ENCODE results near the gene PBX1. TPM values are rescaled to one million over a fixed set of nuclear protein-coding genes. Genes with fewer than 3 reads are reported as not detected.

PBX1 gene
- polyA plus RNA-seq, 1 donor (not counting 4 experiments of a cell fraction or from before 2014, with no cell fraction given) = 2.2 TPM

GRCh38 chr1:164777518-164777917 lies 218.5 kb downstream of the PBX1 start:
- Histone ChIP-seq H3K4me3 (ENCODE audit: control insufficient read depth in 2 of 3, extremely low read depth in 1 of 3, insufficient read depth in 2 of 3, low read depth in 1 of 3, low read length in 3 of 3) (no peak overlapping the region), H3K4me2 (ENCODE audit: control insufficient read depth, extremely low read depth, insufficient read depth, low read depth, low read length) (no peak overlapping the region)

GRCh38 chr1:164779376-164779775 lies 220.4 kb downstream of the PBX1 start:
- Histone ChIP-seq H2AFZ (ENCODE audit: control insufficient read depth, low read length) (no peak overlapping the region), H3K79me2 (ENCODE audit: control insufficient read depth, insufficient read depth, low read length) (no peaks in the 10 kb centered on the region), H3K4me1 (ENCODE audit: control insufficient read depth, extremely low read depth, insufficient read depth, low read length) (no peaks in the 10 kb centered on the region), H3K36me3 (ENCODE audit: control insufficient read depth in 2 of 2, extremely low read depth in 1 of 2, insufficient read depth in 2 of 2, low read length in 2 of 2) (no peaks in the 10 kb centered on the region), H3K4me3 (ENCODE audit: control insufficient read depth in 2 of 3, extremely low read depth in 1 of 3, insufficient read depth in 2 of 3, low read depth in 1 of 3, low read length in 3 of 3) (no peak overlapping the region), H3K9me3 (ENCODE audit: control insufficient read depth, low read depth, low read length) (no peaks in the 10 kb centered on the region), H3K27me3 (ENCODE audit: control insufficient read depth, extremely low read depth, insufficient read depth, low read length) (no peaks in the 10 kb centered on the region), H3K27ac (ENCODE audit: control insufficient read depth, insufficient read depth, low read length) (no peak overlapping the region), H3K4me2 (ENCODE audit: control insufficient read depth, extremely low read depth, insufficient read depth, low read depth, low read length) (no peak overlapping the region), H3K9me1 (ENCODE audit: control insufficient read depth, extremely low read depth, insufficient read depth, low read length) (no peaks in the 10 kb centered on the region), H3K9ac (ENCODE audit: control insufficient read depth, extremely low read depth, insufficient read depth, low read length) (no peak overlapping the region), H4K20me1 (ENCODE audit: control insufficient read depth, extremely low read depth, insufficient read depth, low read length) (no peaks in the 10 kb centered on the region)
- FAIRE-seq (no peak), DNase-seq (ENCODE audit: low read depth, low spot score) (no peak)
- dilution Hi-C loops (cut with MboI; ENCODE audit: extremely low pct_ligation_motif_present, low sequenced_read_pairs) = no loop called here
- TF ChIP-seq CTCF (optimal IDR thresholded peaks at IDR 0.05 in 1 of 3, IDR thresholded peaks at IDR 0.05 in 1 of 3, conservative IDR thresholded peaks at IDR 0.05 in 1 of 3; ENCODE audit: extremely low read depth in 1 of 3, insufficient read depth in 2 of 3, low read length in 3 of 3) (no peak), EZH2 (IDR thresholded peaks at IDR 0.05; ENCODE audit: low read length) (no peak)

More at GRCh38 chr1:164777518-164777917, 218.5 kb downstream of the PBX1 start:
- H2AFZ ChIP-seq (ENCODE audit: control insufficient read depth, low read length) = no peak overlapping the region
- DNase-seq (ENCODE audit: low read depth, low spot score) (no peak), FAIRE-seq (no peak)
- no peak overlapping the region for H3K27ac ChIP-seq (ENCODE audit: control insufficient read depth, insufficient read depth, low read length)
- TF ChIP-seq CTCF (optimal IDR thresholded peaks at IDR 0.05 in 1 of 3, IDR thresholded peaks at IDR 0.05 in 1 of 3, conservative IDR thresholded peaks at IDR 0.05 in 1 of 3; ENCODE audit: extremely low read depth in 1 of 3, insufficient read depth in 2 of 3, low read length in 3 of 3) (no peak), EZH2 (IDR thresholded peaks at IDR 0.05; ENCODE audit: low read length) (no peak)
- H3K4me1 ChIP-seq (ENCODE audit: control insufficient read depth, extremely low read depth, insufficient read depth, low read length) = peaks cover 11% of the 10 kb centered on the region
- no peaks in the 10 kb centered on the region for H3K27me3 ChIP-seq (ENCODE audit: control insufficient read depth, extremely low read depth, insufficient read depth, low read length)
- no peaks in the 10 kb centered on the region for H3K36me3 ChIP-seq (ENCODE audit: control insufficient read depth in 2 of 2, extremely low read depth in 1 of 2, insufficient read depth in 2 of 2, low read length in 2 of 2)
- H3K9me1 ChIP-seq (ENCODE audit: control insufficient read depth, extremely low read depth, insufficient read depth, low read length) = no peaks in the 10 kb centered on the region
- dilution Hi-C loops (cut with MboI; ENCODE audit: extremely low pct_ligation_motif_present, low sequenced_read_pairs) = no loop called here
- H3K9ac ChIP-seq (ENCODE audit: control insufficient read depth, extremely low read depth, insufficient read depth, low read length) = no peak overlapping the region
- no peaks in the 10 kb centered on the region for H4K20me1 ChIP-seq (ENCODE audit: control insufficient read depth, extremely low read depth, insufficient read depth, low read length)
- H3K9me3 ChIP-seq (ENCODE audit: control insufficient read depth, low read depth, low read length) = no peaks in the 10 kb centered on the region
- H3K79me2 ChIP-seq (ENCODE audit: control insufficient read depth, insufficient read depth, low read length) = no peaks in the 10 kb centered on the region
